Middle frontal gyrus (tissue), 1 donor: Measurements from ENCODE around the gene RBL2.
A peak's percentile ranks its signal among the peaks of the same experiment; 100 is the strongest.

Source experiments
- DNase-seq: peaks from one replicate; pipeline ENCODE4 v3.0.0-alpha.2; 2015; ENCODE audit warnings: low spot score; ENCODE audit errors: extremely low spot score

The RBL2 gene

GRCh38 chr16:53446090-53446489 is 11.8 kb downstream of the RBL2 start:
- DNase-seq = no peak

GRCh38 chr16:53449816-53450517 is 15.7 kb downstream of the RBL2 start:
- no peak for DNase-seq

- DNase-seq = no peak
These were observed 19.7 kb downstream of the RBL2 start for GRCh38 chr16:53453928-53454327.

GRCh38 chr16:53456625-53457024 is 22.4 kb downstream of the RBL2 start:
- DNase-seq = no peak

GRCh38 chr16:53457670-53458069 is 23.4 kb downstream of the RBL2 start:
- DNase-seq = no peak

GRCh38 chr16:53458635-53459034 is 24.4 kb downstream of the RBL2 start:
- DNase-seq = no peak

- no peak for DNase-seq
These were observed 31.5 kb downstream of the RBL2 start for GRCh38 chr16:53465606-53466280.

- no peak for DNase-seq
These were observed 42.6 kb downstream of the RBL2 start for GRCh38 chr16:53476867-53477266.

- DNase-seq = no peak
These were observed 44.7 kb downstream of the RBL2 start for GRCh38 chr16:53478965-53479364.

- no peak for DNase-seq
These were observed 46.1 kb downstream of the RBL2 start for GRCh38 chr16:53480394-53480793.

GRCh38 chr16:53482123-53482522 is 47.9 kb downstream of the RBL2 start:
- no peak for DNase-seq

GRCh38 chr16:53484542-53484941 is 50.3 kb downstream of the RBL2 start:
- DNase-seq = no peak

GRCh38 chr16:53486230-53486629 is 52.0 kb downstream of the RBL2 start:
- no peak for DNase-seq

GRCh38 chr16:53489755-53490154 is 55.5 kb downstream of the RBL2 start:
- DNase-seq = no peak

GRCh38 chr16:53492503-53492902 is 58.2 kb downstream of the RBL2 start:
- DNase-seq = no peak

- no peak for DNase-seq
These were observed 60.4 kb downstream of the RBL2 start for GRCh38 chr16:53494636-53495035.

GRCh38 chr16:53495325-53495724 is 61.1 kb downstream of the RBL2 start:
- DNase-seq = no peak

- no peak for DNase-seq
These were observed 64.7 kb downstream of the RBL2 start for GRCh38 chr16:53498984-53499383.

GRCh38 chr16:53501216-53501859 is 67.1 kb downstream of the RBL2 start:
- DNase-seq = no peak

GRCh38 chr16:53502331-53503269 is 68.3 kb downstream of the RBL2 start, which contains the start of gene AKTIP:
Gene AKTIP (minus strand): TSS chr16:53503209. CDS start chr16:53500259, 2,950 bp downstream.
- no peak for DNase-seq

- DNase-seq = peak; percentile 100
These were observed 69.1 kb downstream of the RBL2 start for GRCh38 chr16:53503270-53503923.
